Posterior vena cava (tissue), 2 donors: Measurements from ENCODE around the gene SGSH. TPM values are rescaled to one million over a fixed set of nuclear protein-coding genes. Genes with fewer than 3 reads are reported as not detected.

Source experiments
- DNase-seq: peaks from one replicate; pipeline ENCODE4 v3.0.0-alpha.2; 2020; ENCODE audit warnings: low spot score
- intact Hi-C, 2 donors: fragments of 100-400 bp; cut with DNase I; formaldehyde crosslinking; loops; one replicate each; pipeline versions ENCODE4 v1.14.1 to v1.14.2; 2022 to 2023
- total RNA-seq, 2 donors: library from RNA; stranded (reverse); fragmentation: NEBNext Ultra II Directional; extraction: Animal tissue kit (Norgen Biotek cat#: 25700); gene quantifications; one replicate each; pipeline ENCODE4 v1.2.1, GENCODE V29; 2021
- donor health status: DM: yes; HTN: yes; CAD: no.
- donor health status: DM: yes; HTN: yes; CAD: no.

SGSH gene
- total RNA-seq, 2 donors from 2014 or later: 34.0 to 38.8 TPM

DNA sequence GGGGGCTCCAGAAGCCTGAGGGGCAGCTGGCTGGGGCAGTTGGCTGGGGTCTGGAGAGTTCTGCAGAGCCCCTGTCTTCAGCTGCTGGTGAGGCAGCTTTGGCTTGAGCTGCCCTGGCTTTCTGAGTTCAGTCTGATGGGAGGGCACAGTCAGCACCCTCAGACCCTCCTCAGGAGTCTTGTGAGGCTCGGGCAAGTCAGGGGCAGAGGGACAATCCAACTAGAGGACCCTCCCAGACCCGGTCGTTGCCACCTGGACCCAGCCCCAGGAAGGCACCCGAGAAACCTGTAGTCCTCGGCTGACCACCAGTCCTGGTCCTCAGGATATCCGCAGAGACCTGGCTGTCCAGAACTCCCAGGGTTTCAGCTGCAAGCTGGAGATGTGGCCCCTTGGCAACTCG lies 48.5 kb downstream of the SGSH start:
- DNase-seq: no peak
- intact Hi-C loops: no loop called here

DNA sequence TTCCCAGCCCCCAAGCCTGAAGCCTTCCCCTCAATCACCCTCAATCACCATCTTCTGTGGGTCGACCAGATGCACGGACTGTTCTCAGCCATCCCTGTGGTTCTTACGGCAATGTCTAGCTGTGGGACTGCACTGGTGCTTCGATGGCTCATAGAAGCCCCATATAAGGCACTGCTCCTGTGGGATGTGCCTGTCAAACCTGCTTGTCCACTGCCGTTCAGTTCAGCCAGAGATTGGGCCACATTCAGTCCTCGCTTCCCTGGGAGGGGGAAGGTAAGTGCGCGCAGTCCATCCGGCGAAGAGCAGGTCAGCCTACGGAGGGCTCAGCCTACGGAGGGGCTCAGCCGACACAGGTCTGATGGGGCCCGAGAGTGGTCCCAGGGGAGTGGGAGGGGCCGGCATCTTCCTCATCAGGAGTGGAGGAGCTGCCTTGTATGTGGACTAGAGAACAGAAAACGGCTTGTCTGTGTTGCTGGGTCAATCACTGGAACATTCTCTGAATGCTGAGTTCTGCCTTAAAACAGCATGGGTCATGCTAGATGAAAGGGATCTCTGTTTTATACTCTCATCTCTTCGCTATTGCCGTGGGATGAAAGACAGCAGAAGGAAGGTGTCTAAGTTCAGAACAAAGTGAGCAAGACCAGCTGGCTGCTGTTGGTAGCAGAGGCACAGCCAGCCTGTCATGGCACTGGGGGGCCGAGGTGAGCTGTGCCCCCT lies 50.2 kb downstream of the SGSH start, which contains the start of gene CARD14:
TSS of gene CARD14 (plus strand) at position 247 of the 717 bp plus-strand sequence. CDS start 11,409 bp downstream, outside the sequence.
- DNase-seq: no peak
- intact Hi-C loops: no loop called here

DNA sequence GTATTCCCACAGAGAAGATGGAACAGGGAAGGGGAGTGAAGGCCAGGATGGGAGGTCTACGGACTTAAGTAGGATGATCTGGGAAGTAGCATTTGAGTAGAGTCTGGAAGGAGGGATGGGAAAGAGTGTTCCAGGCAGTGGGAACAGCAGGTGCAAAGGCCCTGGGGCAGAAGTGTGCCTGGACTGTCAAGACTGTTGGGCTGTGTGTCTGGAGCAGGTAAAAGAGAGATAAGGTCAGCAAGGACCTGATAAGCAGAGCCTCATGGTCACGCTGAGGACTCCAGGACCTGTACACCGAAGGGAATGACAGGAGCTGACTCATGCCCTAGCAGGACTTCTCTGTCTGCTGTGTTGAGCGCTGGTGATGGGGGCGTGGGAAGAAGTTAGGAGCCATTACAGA lies 51.0 kb downstream of the SGSH start:
- intact Hi-C loops: no loop called here
- DNase-seq: no peak

DNA sequence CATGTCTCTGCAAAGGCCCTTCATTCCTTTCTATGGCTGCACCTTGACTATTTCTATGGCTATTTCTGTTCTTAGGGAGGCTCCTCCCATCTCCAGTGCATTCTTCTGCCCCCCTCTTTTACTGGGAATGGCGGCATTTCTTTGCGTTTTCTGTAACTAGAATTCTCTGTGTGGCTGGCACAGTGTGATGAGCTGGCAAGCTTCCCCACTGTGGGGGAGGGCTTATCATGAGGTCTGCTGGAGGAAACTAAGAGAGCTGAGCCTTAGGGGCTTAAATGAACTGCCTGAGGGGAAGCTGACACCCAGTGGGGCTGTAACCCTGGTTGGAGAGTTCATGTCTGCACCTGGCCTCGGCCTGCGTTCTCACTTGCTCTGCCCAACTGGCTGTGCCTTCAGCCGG lies 51.8 kb downstream of the SGSH start:
- intact Hi-C loops: no loop called here
- DNase-seq: no peak

DNA sequence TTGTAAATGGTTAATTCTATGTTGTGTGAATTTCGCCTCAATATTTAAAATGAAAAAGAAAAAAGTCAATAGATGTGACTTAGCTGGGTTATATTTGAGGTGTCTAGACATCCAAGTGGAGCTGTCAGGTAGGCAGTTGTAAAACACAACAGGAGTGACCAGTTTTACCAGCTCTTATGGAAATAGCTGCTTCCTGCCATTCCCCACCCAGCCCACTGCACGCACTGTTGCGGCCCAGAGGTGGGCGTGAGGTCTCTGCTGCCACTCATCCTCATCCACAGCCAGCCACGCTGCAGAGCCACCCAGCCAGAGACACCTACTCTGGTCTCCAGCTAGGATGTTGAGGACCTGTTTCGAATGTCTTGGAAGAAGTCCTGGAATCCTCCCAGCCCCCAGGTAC lies 53.7 kb downstream of the SGSH start:
- intact Hi-C loops: no loop called here

DNA sequence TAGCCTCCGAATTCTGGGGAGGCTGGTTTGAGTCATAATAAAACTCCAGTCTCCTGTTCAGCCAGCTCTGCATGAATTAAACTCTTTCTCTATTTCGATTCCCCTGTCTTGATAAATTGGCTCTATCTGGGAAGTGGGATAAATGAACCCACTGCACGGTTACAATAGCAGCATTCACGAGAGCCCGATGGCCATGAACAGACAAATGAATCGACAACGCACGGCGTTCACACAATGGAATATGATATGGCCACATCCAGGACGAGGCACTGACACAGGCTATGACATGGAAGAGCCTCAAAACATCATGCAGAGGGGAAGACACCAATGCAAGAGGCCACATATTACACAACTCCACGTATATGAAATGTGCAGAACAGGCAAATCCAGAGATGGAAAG lies 55.9 kb downstream of the SGSH start:
- intact Hi-C loops: no loop called here
- DNase-seq: no peak

More for the DNA sequence above, 53.7 kb downstream of the SGSH start:
- DNase-seq: no peak

DNA sequence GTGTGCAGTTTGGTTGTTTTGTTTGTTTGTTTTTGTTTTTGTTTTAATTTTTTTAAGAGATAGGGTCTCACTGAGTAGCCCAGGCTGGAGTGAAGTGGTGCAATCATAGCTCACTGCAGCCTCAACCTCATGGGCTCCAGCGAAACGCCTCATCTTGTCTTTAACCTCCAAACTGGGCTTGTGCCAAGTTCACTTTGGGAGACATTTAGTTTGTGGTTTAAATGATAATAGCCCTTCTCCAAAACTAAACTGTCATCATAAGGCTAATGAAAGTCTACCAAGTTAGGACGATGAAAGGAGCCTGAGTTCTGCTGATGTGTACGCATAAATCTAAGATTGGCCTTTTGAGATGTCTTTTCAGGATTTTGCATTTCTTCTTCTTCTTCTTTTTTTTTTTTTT lies 56.8 kb downstream of the SGSH start:
- intact Hi-C loops: no loop called here
- DNase-seq: no peak

DNA sequence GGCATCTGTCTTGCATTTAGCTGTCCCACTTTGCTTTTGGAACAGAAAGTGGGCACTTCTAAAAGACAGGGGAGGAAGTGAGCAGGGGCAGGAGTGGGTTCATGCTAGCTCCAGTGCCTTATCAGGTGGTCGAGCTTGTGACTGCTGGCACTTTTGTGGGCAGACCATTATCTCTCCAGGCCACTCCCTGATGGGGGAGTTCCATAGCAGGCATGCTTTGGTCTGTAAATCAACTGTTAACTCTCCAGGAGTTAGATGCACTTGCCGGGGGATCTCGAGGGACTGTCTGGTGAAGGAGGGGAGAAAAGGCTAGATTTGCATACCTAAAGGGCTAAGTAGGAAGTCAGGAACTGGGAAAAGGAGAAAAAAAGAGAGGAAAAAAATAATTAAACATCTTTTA lies 59.6 kb downstream of the SGSH start:
- no peak for DNase-seq
- intact Hi-C loops: no loop called here

Other genes with a start within 250 kb of the SGSH start
- 10 to 100 TPM; 38.9 to 57.9 TPM for gene TBC1D16, start 184.5 kb downstream of the SGSH start, total RNA-seq
- gene CCDC40, start 183.7 kb downstream of the SGSH start, total RNA-seq: 10 to 100 TPM in 1 of 2 donors, 1 to 10 TPM in 1; 6.2 to 10.4 TPM
- 10 to 100 TPM; 38.7 to 42.8 TPM for gene GAA, start 118.8 kb downstream of the SGSH start, total RNA-seq
- 10 to 100 TPM; 48.8 to 50.5 TPM for gene EIF4A3, start 73.2 kb downstream of the SGSH start, total RNA-seq
- gene CARD14, start 50.3 kb downstream of the SGSH start, total RNA-seq: under 1 TPM in 1 of 2 donors, not detected in 1; 0.24 TPM
- gene SLC26A11, start 94 bp upstream of the SGSH start, total RNA-seq: 10 to 100 TPM; 10.0 to 11.9 TPM
- gene RNF213, start 40.5 kb upstream of the SGSH start, total RNA-seq: 10 to 100 TPM; 98.8 to 99.3 TPM
- gene ENDOV, start 194.8 kb upstream of the SGSH start, total RNA-seq: 10 to 100 TPM; 14.1 to 15.5 TPM